Stimulated activated memory B cell treated with anti-CD40 and anti-IgM and Interleukin-4, amounts not matched to agents 10 μg/mL and 1 μg/mL and 100 μg/mL, for 72 hours (primary cell): ENCODE measurements around the gene FAM193A.

Experiments used
- ATAC-seq: fragments of 150-1000 bp; cut with Tn5 transposase; 2 replicates; pipeline ENCODE4 v1.10.0; 2021
- H3K27ac Mint-ChIP-seq: one replicate; pipeline ENCODE4 v1.8.0; 2022; ENCODE audit warnings: mild to moderate bottlenecking, mixed read lengths
- H3K27me3 Mint-ChIP-seq: one replicate; pipeline ENCODE4 v1.8.0; 2022; ENCODE audit warnings: mixed read lengths
- H3K36me3 Mint-ChIP-seq: one replicate; pipeline ENCODE4 v1.8.0; 2022; ENCODE audit warnings: mixed read lengths
- H3K4me1 Mint-ChIP-seq: one replicate; pipeline ENCODE4 v1.8.0; 2022; ENCODE audit warnings: mixed read lengths
- H3K4me3 Mint-ChIP-seq: one replicate; pipeline ENCODE4 v1.8.0; 2022; ENCODE audit warnings: mild to moderate bottlenecking, moderate library complexity, mixed read lengths
- H3K9me3 Mint-ChIP-seq: one replicate; pipeline ENCODE4 v1.8.0; 2022; ENCODE audit warnings: mixed read lengths

FAM193A gene, protein sequence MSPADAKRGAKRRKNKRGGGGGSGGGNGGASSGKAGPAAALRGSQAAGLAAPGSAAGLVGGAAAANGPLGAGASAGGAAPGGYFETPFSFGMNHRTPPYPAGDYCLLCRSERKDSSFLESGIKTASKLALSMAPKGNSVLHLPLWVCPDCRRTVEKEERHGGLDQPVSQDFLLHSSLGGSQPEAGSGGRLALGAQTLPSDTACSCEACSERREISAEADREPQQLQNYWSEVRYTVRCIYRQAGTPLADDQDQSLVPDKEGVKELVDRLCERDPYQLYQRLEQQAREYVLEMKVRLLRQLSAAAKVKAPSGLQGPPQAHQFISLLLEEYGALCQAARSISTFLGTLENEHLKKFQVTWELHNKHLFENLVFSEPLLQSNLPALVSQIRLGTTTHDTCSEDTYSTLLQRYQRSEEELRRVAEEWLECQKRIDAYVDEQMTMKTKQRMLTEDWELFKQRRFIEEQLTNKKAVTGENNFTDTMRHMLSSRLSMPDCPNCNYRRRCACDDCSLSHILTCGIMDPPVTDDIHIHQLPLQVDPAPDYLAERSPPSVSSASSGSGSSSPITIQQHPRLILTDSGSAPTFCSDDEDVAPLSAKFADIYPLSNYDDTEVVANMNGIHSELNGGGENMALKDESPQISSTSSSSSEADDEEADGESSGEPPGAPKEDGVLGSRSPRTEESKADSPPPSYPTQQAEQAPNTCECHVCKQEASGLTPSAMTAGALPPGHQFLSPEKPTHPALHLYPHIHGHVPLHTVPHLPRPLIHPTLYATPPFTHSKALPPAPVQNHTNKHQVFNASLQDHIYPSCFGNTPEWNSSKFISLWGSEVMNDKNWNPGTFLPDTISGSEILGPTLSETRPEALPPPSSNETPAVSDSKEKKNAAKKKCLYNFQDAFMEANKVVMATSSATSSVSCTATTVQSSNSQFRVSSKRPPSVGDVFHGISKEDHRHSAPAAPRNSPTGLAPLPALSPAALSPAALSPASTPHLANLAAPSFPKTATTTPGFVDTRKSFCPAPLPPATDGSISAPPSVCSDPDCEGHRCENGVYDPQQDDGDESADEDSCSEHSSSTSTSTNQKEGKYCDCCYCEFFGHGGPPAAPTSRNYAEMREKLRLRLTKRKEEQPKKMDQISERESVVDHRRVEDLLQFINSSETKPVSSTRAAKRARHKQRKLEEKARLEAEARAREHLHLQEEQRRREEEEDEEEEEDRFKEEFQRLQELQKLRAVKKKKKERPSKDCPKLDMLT (N-terminal part only)

DNA sequence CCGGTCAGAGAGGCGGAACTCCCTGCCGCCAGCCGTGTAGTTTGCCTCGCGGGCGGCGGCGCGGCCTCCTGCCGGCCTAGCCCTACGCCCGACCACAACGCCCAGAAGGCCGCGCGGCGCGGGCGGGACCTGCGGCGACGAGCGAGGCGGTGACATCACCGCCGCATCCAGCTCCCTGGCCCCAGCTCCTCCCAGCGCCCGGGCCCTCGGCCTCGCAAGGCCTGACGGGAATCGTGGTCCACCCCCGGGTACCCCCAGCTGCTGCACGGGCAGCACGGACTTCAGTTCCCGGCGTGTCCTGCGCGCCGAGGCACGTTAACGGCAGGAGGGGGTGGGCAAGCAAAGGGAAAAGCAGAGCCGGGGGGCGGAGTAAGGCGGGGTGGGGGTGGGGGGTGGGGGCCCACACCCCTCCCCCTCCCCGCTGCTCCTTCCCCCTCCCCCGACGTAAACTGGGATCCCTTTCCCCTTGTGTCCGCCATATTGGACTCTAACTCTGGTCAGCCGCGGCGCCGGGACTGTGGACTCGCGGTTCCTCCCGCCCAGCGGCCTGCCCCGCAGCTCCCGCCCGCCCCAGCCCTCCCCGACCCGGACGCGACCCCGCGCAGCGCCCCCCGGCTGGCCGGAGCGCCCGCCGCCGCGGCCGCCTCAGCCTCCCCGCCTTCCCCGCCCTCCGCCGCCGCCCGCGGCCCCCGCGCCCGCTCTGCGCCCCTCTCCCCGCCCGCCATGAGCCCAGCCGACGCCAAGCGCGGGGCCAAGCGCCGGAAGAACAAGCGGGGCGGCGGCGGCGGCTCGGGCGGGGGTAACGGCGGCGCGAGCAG lies at the start of gene FAM193A:
FAM193A (plus strand) TSS at position 455 of the 818 bp plus-strand sequence; CDS start at position 724, 269 bp downstream.
- Mint-ChIP-seq H3K9me3 (no peaks in the 10 kb centered on the region), H3K4me1 (peaks cover 23% of the 10 kb centered on the region), H3K27ac (peak within 1 kb of the TSS; percentile 90), H3K4me3 (peak within 1 kb of the TSS; percentile 96), H3K27me3 (no peaks in the 10 kb centered on the region), H3K36me3 (no peaks in the 10 kb centered on the region)
- peak; percentile 97 for ATAC-seq

DNA sequence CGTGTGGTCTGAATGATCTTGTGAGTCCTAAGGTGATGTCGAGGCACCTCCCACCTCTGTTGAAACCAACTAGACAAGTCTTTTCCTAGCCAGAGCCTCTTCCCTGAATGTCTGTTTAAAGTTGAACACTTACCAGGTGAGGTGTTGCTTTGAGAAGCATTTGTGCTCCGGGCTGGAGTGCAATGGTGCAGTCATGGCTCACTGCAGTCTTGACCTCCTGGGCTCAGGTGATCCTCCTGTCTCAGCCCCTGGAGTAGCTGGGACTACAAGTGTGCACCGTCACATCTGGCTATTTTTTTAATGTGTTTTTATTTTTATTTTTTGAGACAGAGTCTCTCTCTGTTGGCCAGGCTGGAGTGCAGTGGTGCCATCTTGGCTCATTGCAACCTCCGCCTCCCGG lies 49.5 kb upstream of the FAM193A start:
- Mint-ChIP-seq H3K4me3 (no peak overlapping the region), H3K9me3 (no peaks in the 10 kb centered on the region), H3K27ac (peak overlapping the region; percentile 74)

GRCh38 chr4:2487632-2488031 lies 48.8 kb upstream of the FAM193A start:
- H3K36me3 Mint-ChIP-seq = peaks cover 19% of the 10 kb centered on the region
- H3K27ac Mint-ChIP-seq = peak overlapping the region; percentile 70
- H3K4me3 Mint-ChIP-seq = peak overlapping the region; percentile 40
- peaks cover 70% of the 10 kb centered on the region for H3K4me1 Mint-ChIP-seq
- no peaks in the 10 kb centered on the region for H3K27me3 Mint-ChIP-seq
- peak; percentile 85 for ATAC-seq
- no peaks in the 10 kb centered on the region for H3K9me3 Mint-ChIP-seq

More for the DNA sequence above, 49.5 kb upstream of the FAM193A start:
- H3K27me3 Mint-ChIP-seq = no peaks in the 10 kb centered on the region
- H3K36me3 Mint-ChIP-seq = peaks cover 18% of the 10 kb centered on the region
- H3K4me1 Mint-ChIP-seq = peaks cover 75% of the 10 kb centered on the region
- no peak for ATAC-seq

DNA sequence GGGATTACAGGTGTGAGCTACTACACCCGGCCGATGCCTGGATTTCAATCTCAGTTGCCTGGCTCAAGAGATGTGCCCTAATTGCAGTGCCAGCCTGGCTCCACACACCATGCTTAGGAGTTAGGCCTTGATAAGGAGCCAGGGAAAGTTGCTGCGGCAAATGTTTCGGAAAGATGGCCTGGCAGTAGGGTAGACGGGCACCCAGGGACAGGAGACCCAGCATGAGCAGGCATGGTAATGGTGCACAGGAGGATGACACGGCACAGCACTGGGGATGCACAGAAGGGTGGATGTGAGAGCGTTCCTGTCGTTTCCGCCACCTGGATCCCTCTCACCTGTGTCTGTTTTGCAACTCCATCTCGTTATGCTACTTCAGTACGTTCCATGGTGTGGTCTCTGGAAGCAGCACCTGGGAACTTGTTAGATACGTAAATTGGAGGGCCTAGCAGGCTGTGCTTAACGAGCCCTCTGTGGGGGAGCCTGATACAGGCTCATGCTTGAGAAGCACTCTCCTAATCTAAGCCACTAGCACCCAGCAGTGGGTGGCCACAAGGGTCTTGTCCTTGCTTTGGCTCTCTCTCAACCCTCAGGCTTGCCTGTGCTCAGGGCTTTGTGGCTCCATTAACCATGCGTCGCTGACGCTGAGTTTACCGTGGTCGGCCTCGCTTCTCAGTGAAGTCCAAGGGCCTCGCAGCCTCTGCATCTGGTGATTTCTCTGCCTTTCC lies 47.2 kb upstream of the FAM193A start:
- H3K27ac Mint-ChIP-seq = no peak overlapping the region
- H3K27me3 Mint-ChIP-seq = no peaks in the 10 kb centered on the region
- no peaks in the 10 kb centered on the region for H3K9me3 Mint-ChIP-seq
- peaks cover 67% of the 10 kb centered on the region for H3K4me1 Mint-ChIP-seq
- peaks cover 27% of the 10 kb centered on the region for H3K36me3 Mint-ChIP-seq
- no peak overlapping the region for H3K4me3 Mint-ChIP-seq
- no peak for ATAC-seq

DNA sequence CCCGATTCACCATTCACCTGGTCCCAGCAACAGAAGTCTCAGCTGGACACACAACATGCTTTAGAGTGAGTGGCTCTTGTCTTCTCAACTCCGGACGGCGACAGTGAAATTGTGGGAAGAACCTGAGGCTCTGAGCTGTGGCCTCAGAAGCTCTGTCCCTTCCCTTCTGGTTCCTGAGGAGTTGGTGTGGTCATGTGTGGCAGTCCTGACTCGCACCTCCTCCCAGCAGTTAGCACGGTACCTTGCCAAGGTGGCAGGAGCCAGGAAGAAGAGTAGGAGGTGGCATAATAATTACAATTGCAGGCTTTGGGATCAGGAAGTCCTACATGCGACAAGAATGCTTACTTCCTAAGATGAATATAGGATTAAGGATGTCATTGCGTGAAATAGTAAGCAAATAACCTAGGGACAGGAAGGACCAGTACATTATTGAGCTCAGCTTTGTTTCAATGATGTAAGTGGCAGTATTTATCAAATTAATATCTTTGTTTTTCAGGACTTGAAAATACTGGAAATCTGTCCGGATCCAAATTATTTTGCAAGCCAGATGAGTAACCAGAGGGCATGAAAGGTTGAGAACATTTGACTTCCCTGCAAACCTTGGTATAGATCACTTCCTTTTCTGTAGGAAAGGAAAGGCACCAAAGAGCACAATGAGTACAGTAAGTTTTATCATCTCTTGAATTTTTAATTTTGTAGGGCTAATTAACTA lies 46.5 kb upstream of the FAM193A start:
- Mint-ChIP-seq H3K4me3 (no peak overlapping the region), H3K9me3 (no peaks in the 10 kb centered on the region), H3K27ac (no peak overlapping the region), H3K4me1 (peaks cover 67% of the 10 kb centered on the region), H3K36me3 (peaks cover 27% of the 10 kb centered on the region), H3K27me3 (no peaks in the 10 kb centered on the region)
- ATAC-seq = no peak

- Mint-ChIP-seq H3K4me3 (no peak overlapping the region), H3K36me3 (peaks cover 39% of the 10 kb centered on the region), H3K9me3 (no peaks in the 10 kb centered on the region), H3K4me1 (peaks cover 68% of the 10 kb centered on the region), H3K27ac (no peak overlapping the region), H3K27me3 (no peaks in the 10 kb centered on the region)
- no peak for ATAC-seq
These were observed 43.5 kb upstream of the FAM193A start for GRCh38 chr4:2492970-2493369.

- ATAC-seq = no peak
- no peaks in the 10 kb centered on the region for H3K27me3 Mint-ChIP-seq
- no peak overlapping the region for H3K4me3 Mint-ChIP-seq
- H3K36me3 Mint-ChIP-seq = peaks cover 34% of the 10 kb centered on the region
- no peaks in the 10 kb centered on the region for H3K9me3 Mint-ChIP-seq
- peaks cover 57% of the 10 kb centered on the region for H3K4me1 Mint-ChIP-seq
- no peak overlapping the region for H3K27ac Mint-ChIP-seq
These were observed 41.5 kb upstream of the FAM193A start for GRCh38 chr4:2494992-2495391.

- peak overlapping the region; percentile 73 for H3K27ac Mint-ChIP-seq
- peaks cover 49% of the 10 kb centered on the region for H3K4me1 Mint-ChIP-seq
- H3K9me3 Mint-ChIP-seq = no peaks in the 10 kb centered on the region
- no peaks in the 10 kb centered on the region for H3K27me3 Mint-ChIP-seq
- H3K4me3 Mint-ChIP-seq = peak overlapping the region; percentile 40
- ATAC-seq = peak; percentile 35
- peaks cover 41% of the 10 kb centered on the region for H3K36me3 Mint-ChIP-seq
These were observed 39.1 kb upstream of the FAM193A start for GRCh38 chr4:2497324-2497723.

DNA sequence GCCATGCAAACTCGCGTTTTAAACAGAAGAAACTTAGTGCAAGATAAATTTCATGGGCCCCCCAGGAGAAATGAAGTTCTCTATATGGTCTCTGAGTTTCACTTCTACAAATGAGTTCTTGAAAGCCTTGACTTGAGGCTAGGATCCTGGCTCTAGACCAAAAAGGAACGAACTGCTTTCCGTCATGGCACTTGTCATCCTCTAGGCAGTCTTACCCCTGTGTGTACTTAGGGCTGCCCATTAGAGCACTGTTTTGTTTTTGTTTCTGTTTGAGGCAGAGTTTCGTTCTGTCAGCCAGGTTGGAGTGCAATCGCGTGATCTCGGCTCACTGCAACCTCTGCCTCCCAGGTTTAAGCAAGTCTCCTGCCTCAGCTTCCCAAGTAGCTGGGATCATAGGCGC lies 38.5 kb upstream of the FAM193A start:
- ATAC-seq = peak; percentile 99
- H3K36me3 Mint-ChIP-seq = peaks cover 37% of the 10 kb centered on the region
- peak overlapping the region; percentile 73 for H3K27ac Mint-ChIP-seq

DNA sequence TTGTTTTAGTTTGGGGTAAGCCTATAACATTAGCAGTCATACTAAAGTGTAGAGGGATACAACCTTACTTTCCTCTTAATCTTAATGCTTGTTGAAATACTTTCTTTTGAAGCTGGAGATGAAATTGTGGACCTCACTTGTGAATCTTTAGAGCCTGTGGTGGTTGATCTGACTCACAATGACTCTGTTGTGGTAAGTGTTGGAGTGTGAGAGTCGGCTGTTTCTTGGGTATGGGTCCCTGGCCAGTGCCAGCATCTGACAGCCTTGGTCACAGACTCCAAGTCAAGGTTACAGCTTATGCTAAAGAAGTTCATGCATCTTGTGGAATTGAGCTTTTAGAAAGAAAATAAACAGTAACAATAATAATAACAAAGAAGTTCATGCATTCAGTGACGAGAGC lies 35.9 kb upstream of the FAM193A start:
- Mint-ChIP-seq H3K27me3 (no peaks in the 10 kb centered on the region), H3K36me3 (peaks cover 36% of the 10 kb centered on the region)
- no peak for ATAC-seq

More for the DNA sequence above, 38.5 kb upstream of the FAM193A start:
- H3K9me3 Mint-ChIP-seq = no peaks in the 10 kb centered on the region
- H3K4me3 Mint-ChIP-seq = peak overlapping the region; percentile 40
- peaks cover 45% of the 10 kb centered on the region for H3K4me1 Mint-ChIP-seq
- H3K27me3 Mint-ChIP-seq = no peaks in the 10 kb centered on the region

GRCh38 chr4:2501034-2501594 lies 35.3 kb upstream of the FAM193A start:
- Mint-ChIP-seq H3K4me3 (no peak overlapping the region), H3K27ac (peak overlapping the region; percentile 54), H3K4me1 (peaks cover 21% of the 10 kb centered on the region), H3K27me3 (no peaks in the 10 kb centered on the region), H3K36me3 (peaks cover 36% of the 10 kb centered on the region), H3K9me3 (no peaks in the 10 kb centered on the region)
- ATAC-seq = no peak

More for the DNA sequence above, 35.9 kb upstream of the FAM193A start:
- peaks cover 27% of the 10 kb centered on the region for H3K4me1 Mint-ChIP-seq
- no peak overlapping the region for H3K4me3 Mint-ChIP-seq
- H3K27ac Mint-ChIP-seq = no peak overlapping the region
- no peaks in the 10 kb centered on the region for H3K9me3 Mint-ChIP-seq

GRCh38 chr4:2503809-2504208 lies 32.6 kb upstream of the FAM193A start:
- Mint-ChIP-seq H3K4me1 (peaks cover 16% of the 10 kb centered on the region), H3K9me3 (no peaks in the 10 kb centered on the region), H3K36me3 (peaks cover 46% of the 10 kb centered on the region), H3K4me3 (no peak overlapping the region), H3K27me3 (no peaks in the 10 kb centered on the region), H3K27ac (no peak overlapping the region)
- ATAC-seq = no peak

DNA sequence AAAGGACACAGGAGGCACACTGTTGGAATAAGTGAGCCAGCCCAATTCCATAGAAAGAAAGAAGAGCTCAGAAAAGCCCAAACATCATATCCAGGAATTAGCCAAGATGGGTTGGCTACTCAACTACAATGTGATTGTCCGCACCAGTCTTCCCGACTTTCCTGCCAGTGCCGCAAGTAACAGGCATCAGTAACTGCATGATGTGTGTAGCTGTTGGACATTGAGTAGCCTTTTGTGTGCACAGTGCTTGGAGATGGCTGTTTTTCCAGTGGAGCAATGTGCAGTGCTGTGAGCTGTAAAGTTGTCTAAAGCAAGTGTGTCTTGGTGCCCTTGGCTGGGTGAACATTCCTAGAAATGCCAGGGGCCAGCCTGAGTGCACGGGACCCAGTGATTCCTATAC lies 29.2 kb upstream of the FAM193A start:
- Mint-ChIP-seq H3K27me3 (no peaks in the 10 kb centered on the region), H3K4me1 (peaks cover 45% of the 10 kb centered on the region), H3K36me3 (peaks cover 41% of the 10 kb centered on the region), H3K4me3 (no peak overlapping the region), H3K9me3 (no peaks in the 10 kb centered on the region), H3K27ac (no peak overlapping the region)
- ATAC-seq = no peak
